GM12801 (cell line): Measurements from ENCODE around the gene RPRD1B.

ENCODE experiments used
- CTCF ChIP-seq: IDR thresholded peaks from one replicate; pipeline ENCODE4 v1.5.1; 2011; ENCODE audit warnings: control low read depth; ENCODE audit not compliant: insufficient read length; ENCODE audit errors: extremely low read depth

The RPRD1B gene

DNA sequence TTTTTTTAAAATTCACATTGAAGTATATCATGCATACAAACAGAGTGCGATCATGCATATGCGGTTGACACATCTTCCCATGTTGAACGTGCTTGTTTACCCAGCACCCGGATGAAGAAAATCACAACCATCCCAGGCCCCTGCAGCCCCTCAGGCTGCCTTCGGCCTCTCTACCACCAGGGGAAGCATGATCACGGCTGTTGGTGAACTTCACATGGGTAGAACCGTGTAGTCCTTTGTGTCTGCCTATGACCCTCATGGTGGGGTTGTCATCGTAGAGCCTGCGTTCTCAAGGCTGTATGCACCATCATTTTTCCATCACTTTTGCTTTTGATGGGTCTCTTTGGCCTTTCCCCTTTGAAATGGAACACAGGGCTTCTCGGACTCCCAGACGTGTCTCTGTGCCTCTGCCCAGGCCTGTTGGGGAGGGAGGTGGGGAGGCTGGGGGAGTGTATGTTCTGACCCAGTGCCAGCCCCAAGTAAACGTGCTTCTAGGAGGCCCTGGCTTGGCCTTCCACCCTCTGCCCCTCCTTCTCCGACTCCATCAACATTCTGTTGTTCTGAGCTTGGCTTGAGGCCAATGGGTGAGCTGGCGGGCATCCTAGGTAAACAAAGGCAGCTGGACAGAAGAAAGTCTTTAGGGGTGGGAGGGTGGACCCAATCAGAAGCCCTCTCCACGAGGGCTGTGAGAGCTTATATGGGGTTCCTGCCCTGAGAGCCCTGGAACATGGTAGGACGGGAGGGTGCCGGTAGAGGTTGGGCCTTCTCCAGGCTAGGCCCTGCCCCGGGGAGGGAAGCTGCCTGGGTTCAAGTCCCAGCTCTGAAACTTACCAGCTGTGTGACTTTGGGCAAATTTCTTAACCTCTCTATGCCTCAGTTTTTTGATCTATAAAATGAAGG lies 91.9 kb downstream of the RPRD1B start:
- TF ChIP-seq CTCF: no peak

DNA sequence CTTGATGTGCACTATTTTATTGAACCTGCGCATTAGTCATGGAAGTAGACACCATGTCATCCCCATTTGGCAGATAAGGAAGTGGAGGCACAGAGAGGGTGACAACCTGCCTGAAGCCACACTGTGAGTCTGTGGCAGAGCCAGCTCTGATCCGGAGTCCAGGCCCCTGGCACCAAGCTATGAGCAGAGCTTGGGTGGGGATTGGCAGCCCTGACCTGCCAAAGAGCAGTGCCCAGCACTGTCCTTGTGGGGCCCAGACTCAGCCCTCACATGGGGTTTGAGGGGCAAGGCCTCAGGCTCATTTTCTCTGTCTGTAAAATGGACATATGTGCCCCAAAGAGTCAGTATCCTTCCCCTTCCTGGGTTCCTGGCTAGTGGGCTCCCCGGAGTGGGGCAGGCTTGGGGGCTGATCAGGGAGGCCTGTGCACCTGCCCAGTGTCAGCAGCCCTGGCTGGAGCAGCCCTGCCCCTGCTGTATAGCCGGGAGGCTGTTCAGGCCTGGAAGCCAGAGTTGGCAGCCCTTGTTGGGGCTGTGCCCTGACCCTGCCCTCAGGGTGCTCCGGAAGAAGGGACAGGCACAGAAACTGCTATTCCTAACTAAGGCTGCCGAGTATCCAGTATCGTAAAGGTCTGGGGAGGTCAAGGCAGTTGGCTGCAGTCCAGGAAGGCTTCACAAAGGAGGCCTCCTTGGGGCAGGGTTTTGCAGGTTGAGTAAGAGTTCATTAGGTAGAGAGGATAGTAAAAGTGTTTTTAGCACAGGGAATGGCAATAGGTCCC lies 92.8 kb downstream of the RPRD1B start:
- no peak for TF ChIP-seq CTCF

DNA sequence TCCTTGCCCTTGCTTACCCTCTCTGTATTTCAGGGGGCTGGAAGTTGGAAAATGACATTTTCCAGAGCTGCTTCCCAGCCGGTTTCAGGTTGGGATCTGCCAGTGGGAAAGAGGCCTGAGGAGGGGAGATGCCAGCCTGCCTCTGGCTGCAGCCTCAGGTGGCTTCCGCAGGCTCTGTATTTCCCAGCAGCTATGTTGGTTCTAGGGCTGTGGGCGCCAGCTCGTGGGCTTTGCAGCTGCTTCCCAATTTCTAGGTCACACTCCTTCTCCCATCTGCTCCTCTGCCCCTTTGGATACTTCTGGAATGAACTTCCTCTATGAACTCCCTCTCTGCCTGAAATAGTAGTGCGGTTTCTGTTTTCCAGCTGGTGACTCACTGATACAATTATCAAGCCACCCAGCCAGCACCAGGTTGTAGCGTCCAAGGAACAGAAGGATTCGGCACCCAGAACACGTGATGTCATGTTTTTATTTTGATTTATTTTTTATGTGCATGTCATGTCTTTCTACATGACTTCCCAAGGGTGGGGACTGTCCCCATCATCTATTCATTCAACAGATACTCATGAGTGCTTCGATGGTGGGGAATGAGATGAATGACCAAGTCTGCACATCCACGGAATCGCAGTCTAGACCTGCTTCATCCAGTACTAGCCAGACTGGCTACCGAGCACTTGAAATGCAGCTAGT lies 93.5 kb downstream of the RPRD1B start:
- no peak for TF ChIP-seq CTCF

DNA sequence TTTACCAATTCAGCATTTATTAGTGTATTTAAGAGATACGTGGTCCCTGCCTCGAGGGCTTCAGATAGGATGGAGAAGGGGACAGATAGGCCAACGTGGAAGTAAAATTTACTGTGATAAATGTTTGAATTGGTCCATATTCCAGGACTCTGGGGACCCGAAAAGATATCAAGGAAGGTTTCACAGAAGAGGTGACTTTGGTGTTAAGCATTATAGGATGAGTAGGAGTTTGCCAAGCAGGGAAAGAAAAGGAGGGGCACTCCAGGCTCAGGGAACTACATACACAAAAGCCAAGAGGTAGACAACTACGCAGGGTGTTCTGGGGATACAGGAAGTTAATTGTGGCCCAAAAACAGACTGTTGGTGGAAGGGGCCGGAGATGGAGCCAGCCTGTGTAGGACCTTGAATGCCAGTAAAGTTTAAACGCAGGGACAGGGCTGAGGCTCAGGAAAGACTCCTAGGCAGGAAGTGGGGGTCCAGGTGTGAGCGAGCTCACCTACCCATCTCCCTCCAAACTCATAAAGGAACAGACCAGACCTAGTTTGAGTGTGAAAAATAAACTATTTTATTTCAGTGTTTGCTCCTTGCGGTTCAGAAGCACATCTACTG lies 94.5 kb downstream of the RPRD1B start:
- no peak for TF ChIP-seq CTCF

GRCh38 chr20:38128691-38129090 lies 95.1 kb downstream of the RPRD1B start:
- TF ChIP-seq CTCF: no peak

DNA sequence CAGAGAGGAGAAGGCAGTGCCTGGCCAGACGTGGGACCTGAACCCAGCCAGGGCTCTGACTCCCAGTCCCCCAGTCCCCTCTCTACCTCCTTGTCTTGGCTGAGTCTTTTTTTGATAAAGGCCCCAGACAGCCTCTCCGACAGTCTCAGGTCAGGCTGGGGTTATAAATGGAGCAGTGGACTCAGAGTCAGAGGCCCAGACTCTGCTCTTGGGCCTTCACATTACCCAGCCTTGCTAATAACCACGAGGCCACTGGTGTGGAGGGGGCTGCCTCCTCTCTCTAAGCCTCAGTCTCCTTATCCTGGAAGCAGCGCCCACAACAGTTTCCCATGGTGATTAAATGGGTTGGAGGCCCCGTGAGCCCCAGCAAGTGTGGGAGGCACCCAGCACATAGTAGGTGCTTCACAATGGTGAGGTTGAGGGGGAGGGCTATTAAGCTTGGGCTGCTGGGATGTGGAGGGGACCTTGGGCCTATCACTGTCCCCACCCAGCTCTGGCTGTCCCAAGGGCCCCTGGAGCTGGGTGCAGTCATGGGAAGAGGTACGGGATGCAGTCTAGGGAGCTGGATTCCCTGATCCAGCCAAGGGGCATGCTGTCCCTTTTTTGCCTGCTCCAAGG lies 95.8 kb downstream of the RPRD1B start:
- TF ChIP-seq CTCF: no peak
